Transverse colon (tissue), 4 donors: ENCODE data around the gene HTRA1. TPM values are rescaled to one million over a fixed set of nuclear protein-coding genes. Genes with fewer than 3 reads are reported as not detected.
A peak's percentile ranks its signal among the peaks of the same experiment; 100 is the strongest.

ENCODE experiments used
- DNase-seq: peaks from one replicate; pipeline ENCODE4 v3.0.0-alpha.2; 2019
- H3K27ac ChIP-seq, 4 donors: fragments of 200-600 bp; sonication (generic); 2 replicates each; pipeline ENCODE4 v1.5.1; 2016 to 2018; ENCODE audit warnings: inconsistent platforms in 4 of 4
- H3K27me3 ChIP-seq: fragments of 200-600 bp; sonication (generic); 2 replicates; pipeline ENCODE4 v1.5.1; 2017; ENCODE audit warnings: inconsistent platforms
- H3K36me3 ChIP-seq, 4 donors: fragments of 200-600 bp; sonication (generic); 2 replicates each; pipeline ENCODE4 v1.5.1; 2017 to 2019; ENCODE audit warnings: inconsistent platforms in 4 of 4
- H3K4me1 ChIP-seq, 4 donors: fragments of 200-600 bp; sonication (generic); 2 replicates each; pipeline ENCODE4 v1.5.1; 2017 to 2020; ENCODE audit warnings: inconsistent platforms in 4 of 4
- H3K4me3 ChIP-seq, 4 donors: fragments of 200-600 bp; sonication (generic); 1 replicate in 1 of 4; 2 replicates in 3 of 4; pipeline versions ENCODE4 v1.5.1 to v1.6.1; 2017 to 2019; ENCODE audit warnings: inconsistent platforms in 4 of 4
- H3K9me3 ChIP-seq, 2 donors: fragments of 200-600 bp; sonication (generic); 2 replicates each; pipeline ENCODE4 v1.5.1; 2017 to 2019; ENCODE audit warnings: inconsistent platforms in 2 of 2
- CTCF ChIP-seq, 5 experiments: fragments of 200-600 bp in 3 of 5; fragments of 450-650 bp in 2 of 5; sonication (generic) in 3 of 5; IDR thresholded peaks; 1 replicate in 2 of 5; 2 replicates in 3 of 5; pipeline ENCODE4 v1.5.1; 2016 to 2017; ENCODE audit warnings: antibody characterized with exemption in 5 of 5, inconsistent platforms in 3 of 5, mild to moderate bottlenecking in 2 of 5, moderate library complexity in 1 of 5
- EP300 ChIP-seq: sonication (generic); formaldehyde crosslinking; IDR thresholded peaks from one replicate; pipeline ENCODE4 v1.6.1; 2017; ENCODE audit warnings: antibody characterized with exemption, low read depth
- POLR2A ChIP-seq: fragments of 450-650 bp; IDR thresholded peaks from one replicate; pipeline ENCODE4 v1.6.1; 2016; ENCODE audit warnings: antibody characterized with exemption, mild to moderate bottlenecking, moderate library complexity
- POLR2AphosphoS5 ChIP-seq, 3 donors: sonication (generic); formaldehyde crosslinking; IDR thresholded peaks; one replicate each; pipeline ENCODE4 v1.6.1; 2016; ENCODE audit warnings: antibody characterized with exemption in 3 of 3
- WGBS, 2 donors: methylation state at CpG; one replicate each; pipeline ENCODE4 v1.1.5; 2018; ENCODE audit warnings: low coverage in 1 of 2; 5-methylcytosine and 5-hydroxymethylcytosine counted together
- in situ Hi-C, 4 donors: fragments of 200-750 bp; cut with MboI; loops; one replicate each; pipeline versions ENCODE4 v1.15.0 to v1.15.1; 2017; ENCODE audit warnings: low sequenced_read_pairs in 3 of 4, low pct_ligation_motif_present in 1 of 4, low pct_unique_long_range_greater_than_20kb in 1 of 4
- intact Hi-C: fragments of 100-400 bp; cut with DNase I; formaldehyde crosslinking; loops from one replicate; pipeline ENCODE4 v1.15.1; 2023; ENCODE audit warnings: low total_unique reads
- total RNA-seq, 4 donors: library from RNA; depleted of rRNA; stranded (reverse); fragments of >200 nt; gene quantifications; one replicate each; pipeline ENCODE4 v1.1.0, GENCODE V29; 2016

The HTRA1 gene
- total RNA-seq, 4 donors from 2014 or later = 7.9 to 103 (median 31.2) TPM

- intact Hi-C loops (no loop called here), in situ Hi-C loops (no loop called here)
- no peaks in the 10 kb centered on the region for H3K9me3 ChIP-seq
- H3K27ac ChIP-seq = no peak overlapping the region
- TF ChIP-seq EP300 = no peak
- TF ChIP-seq CTCF (IDR thresholded peaks at IDR 0.05) = no peak
- WGBS, 2 donors = 60 to 67% methylated on average over 1 to 11 of the region's 11 CpGs
- no peak overlapping the region for H3K4me3 ChIP-seq
- H3K4me1 ChIP-seq = peaks cover 0 to 13% (median 3%) of the 10 kb centered on the region in 4 donors
- H3K27me3 ChIP-seq = no peaks in the 10 kb centered on the region
- no peaks in the 10 kb centered on the region for H3K36me3 ChIP-seq
- no peak for DNase-seq
Observed at GRCh38 chr10:122530177-122530576, 68.8 kb downstream of the HTRA1 start.

GRCh38 chr10:122531261-122531660, 69.9 kb downstream of the HTRA1 start:
- intact Hi-C loops = no loop called here
- 86 to 94% methylated on average over 3 to 5 of the region's 5 CpGs for WGBS, 2 donors
- H3K9me3 ChIP-seq = no peaks in the 10 kb centered on the region
- H3K4me1 ChIP-seq = peaks cover 0 to 13% (median 0%) of the 10 kb centered on the region in 4 donors
- no peak overlapping the region for H3K4me3 ChIP-seq
- TF ChIP-seq EP300 (no peak), CTCF (IDR thresholded peaks at IDR 0.05) (no peak), POLR2A (no peak), POLR2AphosphoS5 (IDR thresholded peaks at IDR 0.05) (no peak)
- in situ Hi-C loops = no loop called here
- no peak overlapping the region for H3K27ac ChIP-seq
- H3K27me3 ChIP-seq = no peaks in the 10 kb centered on the region
- no peak for DNase-seq
- H3K36me3 ChIP-seq = no peaks in the 10 kb centered on the region

GRCh38 chr10:122531939-122532338, 70.6 kb downstream of the HTRA1 start:
- in situ Hi-C loops = no loop called here
- H3K9me3 ChIP-seq = no peaks in the 10 kb centered on the region

GRCh38 chr10:122532601-122533296, 71.4 kb downstream of the HTRA1 start:
- Histone ChIP-seq H3K36me3 (no peaks in the 10 kb centered on the region), H3K27me3 (no peaks in the 10 kb centered on the region), H3K9me3 (no peaks in the 10 kb centered on the region), H3K4me3 (no peak overlapping the region), H3K4me1 (peaks cover 0 to 13% (median 0%) of the 10 kb centered on the region in 4 donors), H3K27ac (peak overlapping the region in 2 of 4 donors; percentile 30 to 32)
- WGBS, 2 donors = 56 to 65% methylated on average over 6 of the region's 6 CpGs
- in situ Hi-C loops = no loop called here
- intact Hi-C loops = no loop called here
- no peak for TF ChIP-seq EP300
- no peak for TF ChIP-seq CTCF (IDR thresholded peaks at IDR 0.05)
- no peak for TF ChIP-seq POLR2AphosphoS5 (IDR thresholded peaks at IDR 0.05)
- TF ChIP-seq POLR2A = no peak
- DNase-seq = no peak

More at GRCh38 chr10:122531939-122532338, 70.6 kb downstream of the HTRA1 start:
- H3K27ac ChIP-seq = no peak overlapping the region
- intact Hi-C loops = no loop called here
- peak; percentile 55 for DNase-seq
- H3K27me3 ChIP-seq = no peaks in the 10 kb centered on the region
- WGBS, 2 donors = 0 to 10% methylated on average over 1 to 3 of the region's 3 CpGs
- no peaks in the 10 kb centered on the region for H3K36me3 ChIP-seq
- H3K4me3 ChIP-seq = no peak overlapping the region
- H3K4me1 ChIP-seq = peaks cover 0 to 13% (median 0%) of the 10 kb centered on the region in 4 donors
- TF ChIP-seq POLR2A (no peak), POLR2AphosphoS5 (IDR thresholded peaks at IDR 0.05) (no peak), CTCF (IDR thresholded peaks at IDR 0.05) (no peak), EP300 (no peak)
